Stimulated activated CD8-positive, alpha-beta memory T cell treated with anti-CD3 and anti-CD28 coated beads, Interleukin-7, amount 100 ng/mL, for 4 hours (primary cell): Measurements from ENCODE around the gene DAAM2.
A peak's percentile ranks its signal among the peaks of the same experiment; 100 is the strongest.

Source experiments
- DNase-seq, 2 donors: peaks; one replicate each; pipeline ENCODE4 v3.0.0-alpha.2; 2020; ENCODE audit warnings: low read depth in 2 of 2

DAAM2 gene

GRCh38 chr6:39929733-39930461, 137.7 kb downstream of the DAAM2 start:
- no peak for DNase-seq

GRCh38 chr6:39930540-39930939, 138.4 kb downstream of the DAAM2 start:
- no peak for DNase-seq

- DNase-seq, result no peak
These were observed 139.4 kb downstream of the DAAM2 start for GRCh38 chr6:39931607-39932006.

GRCh38 chr6:39932386-39932910, 140.3 kb downstream of the DAAM2 start:
- DNase-seq, result no peak

- DNase-seq, result no peak
These were observed 141.5 kb downstream of the DAAM2 start for GRCh38 chr6:39933669-39934130.

GRCh38 chr6:39934131-39934757, 142.1 kb downstream of the DAAM2 start, which contains the start of gene MOCS1:
Gene MOCS1 (minus strand): TSS chr6:39934462. CDS start chr6:39934417, 45 bp downstream.
- DNase-seq, result peak in 1 of 2 donors; percentile 30

- DNase-seq, result no peak
These were observed 143.1 kb downstream of the DAAM2 start for GRCh38 chr6:39935241-39935640.

GRCh38 chr6:39936857-39937256, 144.7 kb downstream of the DAAM2 start:
- DNase-seq, result no peak

GRCh38 chr6:39937686-39938333, 145.6 kb downstream of the DAAM2 start:
- no peak for DNase-seq

GRCh38 chr6:39938773-39939654, 146.8 kb downstream of the DAAM2 start:
- DNase-seq, result no peak

- DNase-seq, result no peak
These were observed 149.0 kb downstream of the DAAM2 start for GRCh38 chr6:39941138-39941537.

- no peak for DNase-seq
These were observed 149.6 kb downstream of the DAAM2 start for GRCh38 chr6:39941820-39942219.

GRCh38 chr6:39942903-39943580, 150.9 kb downstream of the DAAM2 start:
- DNase-seq, result no peak

GRCh38 chr6:39945626-39946025, 153.4 kb downstream of the DAAM2 start:
- no peak for DNase-seq

- DNase-seq, result no peak
These were observed 155.5 kb downstream of the DAAM2 start for GRCh38 chr6:39947611-39948068.

GRCh38 chr6:39948199-39948791, 156.1 kb downstream of the DAAM2 start:
- no peak for DNase-seq

- no peak for DNase-seq
These were observed 158.0 kb downstream of the DAAM2 start for GRCh38 chr6:39950125-39950720.

- DNase-seq, result no peak
These were observed 159.0 kb downstream of the DAAM2 start for GRCh38 chr6:39951191-39951590.

GRCh38 chr6:39951716-39952115, 159.5 kb downstream of the DAAM2 start:
- no peak for DNase-seq

- DNase-seq, result no peak
These were observed 160.0 kb downstream of the DAAM2 start for GRCh38 chr6:39952167-39952566.
